DOHH2 (cell line): ENCODE measurements around the gene OR51B4.

Experiments
- CTCF ChIP-seq: fragments of 200-600 bp; sonication (generic); IDR thresholded peaks from one replicate; pipeline ENCODE4 v1.5.1; 2014; ENCODE audit warnings: antibody characterized with exemption, mild to moderate bottlenecking, low read depth, low read length; ENCODE audit not compliant: poor library complexity, severe bottlenecking
- EZH2phosphoT487 ChIP-seq: fragments of 200-600 bp; sonication (generic); IDR thresholded peaks from 2 replicates; pipeline ENCODE4 v1.6.1; 2017; ENCODE audit warnings: borderline replicate concordance, mild to moderate bottlenecking, antibody characterized with exemption, low read length, moderate library complexity, mixed read lengths

GRCh38 chr11:5310423-5310822 lies 8.7 kb upstream of the OR51B4 start:
- TF ChIP-seq CTCF = no peak
- no peak for TF ChIP-seq EZH2phosphoT487
